Immature natural killer cell (primary cell): ENCODE results near the gene NME2. TPM values are rescaled to one million over a fixed set of nuclear protein-coding genes. Genes with fewer than 3 reads are reported as not detected.

Source experiments
- DNase-seq, 3 donors: peaks; one replicate each; pipeline ENCODE4 v3.0.0; 2022; ENCODE audit warnings: mixed read lengths in 1 of 3
- H3K27ac Mint-ChIP-seq, 6 donors: one replicate each; pipeline ENCODE4 v1.8.0; 2020; ENCODE audit warnings: mixed read lengths in 6 of 6, mild to moderate bottlenecking in 5 of 6, inconsistent platforms in 4 of 6, moderate library complexity in 3 of 6
- H3K27me3 Mint-ChIP-seq, 3 donors: one replicate each; pipeline ENCODE4 v1.8.0; 2020 to 2021; ENCODE audit warnings: low read depth in 3 of 3, mild to moderate bottlenecking in 3 of 3, mixed read lengths in 3 of 3, moderate library complexity in 3 of 3, inconsistent platforms in 1 of 3
- H3K36me3 Mint-ChIP-seq, 3 donors: one replicate each; pipeline ENCODE4 v1.8.0; 2020; ENCODE audit warnings: mixed read lengths in 3 of 3, inconsistent platforms in 2 of 3, mild to moderate bottlenecking in 2 of 3
- H3K4me1 Mint-ChIP-seq, 2 donors: one replicate each; pipeline ENCODE4 v1.8.0; 2020; ENCODE audit warnings: inconsistent platforms in 2 of 2, mild to moderate bottlenecking in 2 of 2, mixed read lengths in 2 of 2, moderate library complexity in 1 of 2
- H3K4me3 Mint-ChIP-seq, 5 donors: one replicate each; pipeline ENCODE4 v1.8.0; 2020; ENCODE audit warnings: mild to moderate bottlenecking in 5 of 5, mixed read lengths in 5 of 5, inconsistent platforms in 3 of 5, moderate library complexity in 3 of 5
- H3K9me3 Mint-ChIP-seq, 6 donors: one replicate each; pipeline ENCODE4 v1.8.0; 2020; ENCODE audit warnings: mild to moderate bottlenecking in 6 of 6, mixed read lengths in 6 of 6, inconsistent platforms in 4 of 6, moderate library complexity in 3 of 6
- polyA plus RNA-seq, 3 donors: library from polyadenylated mRNA; unstranded; fragments of 300-500 nt; fragmentation: Illumina TruSeq; gene quantifications; one replicate each; pipeline ENCODE4 v1.2.3, GENCODE V29; 2021

NME2 gene
- polyA plus RNA-seq, 3 donors from 2014 or later = 170 to 272 (median 223) TPM

- Mint-ChIP-seq H3K27me3 (peaks cover 0 to 5% (median 4%) of the 10 kb centered on the region in 3 donors), H3K4me3 (no peak overlapping the region), H3K27ac (no peak overlapping the region), H3K36me3 (no peaks in the 10 kb centered on the region), H3K9me3 (no peaks in the 10 kb centered on the region), H3K4me1 (no peaks in the 10 kb centered on the region)
- no peak for DNase-seq
Observed at GRCh38 chr17:51133365-51133764, 32.8 kb upstream of the NME2 start.

GRCh38 chr17:51135956-51136355, 30.3 kb upstream of the NME2 start:
- H3K4me1 Mint-ChIP-seq = no peaks in the 10 kb centered on the region
- H3K4me3 Mint-ChIP-seq = no peak overlapping the region
- H3K9me3 Mint-ChIP-seq = no peaks in the 10 kb centered on the region
- H3K36me3 Mint-ChIP-seq = no peaks in the 10 kb centered on the region
- no peak for DNase-seq
- peaks cover 0 to 6% (median 4%) of the 10 kb centered on the region in 3 donors for H3K27me3 Mint-ChIP-seq
- H3K27ac Mint-ChIP-seq = no peak overlapping the region

GRCh38 chr17:51142597-51142996, 23.6 kb upstream of the NME2 start:
- Mint-ChIP-seq H3K27ac (no peak overlapping the region), H3K4me3 (no peak overlapping the region), H3K4me1 (no peaks in the 10 kb centered on the region), H3K27me3 (peaks cover 0 to 6% (median 1%) of the 10 kb centered on the region in 3 donors), H3K9me3 (no peaks in the 10 kb centered on the region), H3K36me3 (no peaks in the 10 kb centered on the region)
- no peak for DNase-seq

GRCh38 chr17:51144266-51145022, 21.8 kb upstream of the NME2 start:
- peaks cover 0 to 5% (median 1%) of the 10 kb centered on the region in 3 donors for H3K27me3 Mint-ChIP-seq
- no peak overlapping the region for H3K4me3 Mint-ChIP-seq

GRCh38 chr17:51147650-51148049, 18.6 kb upstream of the NME2 start:
- Mint-ChIP-seq H3K27ac (no peak overlapping the region), H3K4me1 (no peaks in the 10 kb centered on the region), H3K9me3 (no peaks in the 10 kb centered on the region), H3K4me3 (no peak overlapping the region), H3K36me3 (no peaks in the 10 kb centered on the region), H3K27me3 (peaks cover 0 to 5% (median 1%) of the 10 kb centered on the region in 3 donors)
- no peak for DNase-seq

More at GRCh38 chr17:51144266-51145022, 21.8 kb upstream of the NME2 start:
- H3K9me3 Mint-ChIP-seq = no peaks in the 10 kb centered on the region
- H3K27ac Mint-ChIP-seq = no peak overlapping the region
- no peak for DNase-seq
- H3K36me3 Mint-ChIP-seq = no peaks in the 10 kb centered on the region
- H3K4me1 Mint-ChIP-seq = no peaks in the 10 kb centered on the region

- no peak for DNase-seq
- H3K4me3 Mint-ChIP-seq = no peak overlapping the region
- H3K9me3 Mint-ChIP-seq = no peaks in the 10 kb centered on the region
- no peaks in the 10 kb centered on the region for H3K4me1 Mint-ChIP-seq
- no peaks in the 10 kb centered on the region for H3K36me3 Mint-ChIP-seq
- H3K27me3 Mint-ChIP-seq = peaks cover 0 to 5% (median 0%) of the 10 kb centered on the region in 3 donors
- no peak overlapping the region for H3K27ac Mint-ChIP-seq
Observed at GRCh38 chr17:51149163-51149562, 17.0 kb upstream of the NME2 start.

GRCh38 chr17:51150932-51151331, 15.3 kb upstream of the NME2 start:
- Mint-ChIP-seq H3K27ac (no peak overlapping the region), H3K4me3 (no peak overlapping the region), H3K4me1 (no peaks in the 10 kb centered on the region), H3K36me3 (peaks cover 0 to under 1% (median 0%) of the 10 kb centered on the region in 3 donors), H3K9me3 (no peaks in the 10 kb centered on the region), H3K27me3 (peaks cover 0 to 5% (median 0%) of the 10 kb centered on the region in 3 donors)
- DNase-seq = no peak

GRCh38 chr17:51152766-51153209, 13.4 kb upstream of the NME2 start:
- no peaks in the 10 kb centered on the region for H3K4me1 Mint-ChIP-seq
- DNase-seq = no peak
- H3K27me3 Mint-ChIP-seq = peaks cover 0 to under 1% (median 0%) of the 10 kb centered on the region in 3 donors
- H3K36me3 Mint-ChIP-seq = peaks cover 4 to 6% (median 4%) of the 10 kb centered on the region in 3 donors
- H3K9me3 Mint-ChIP-seq = no peaks in the 10 kb centered on the region
- no peak overlapping the region for H3K4me3 Mint-ChIP-seq
- H3K27ac Mint-ChIP-seq = no peak overlapping the region

- Mint-ChIP-seq H3K4me3 (no peak within 1 kb of the TSS), H3K27ac (no peak within 1 kb of the TSS), H3K4me1 (no peaks in the 10 kb centered on the region)
Observed at GRCh38 chr17:51153210-51154072, 12.8 kb upstream of the NME2 start, which contains the start of gene NME1. TSS of gene NME1 (plus strand) at chr17:51153559. CDS start at chr17:51155655, 2,096 bp downstream.

GRCh38 chr17:51154176-51154575, 12.0 kb upstream of the NME2 start:
- Mint-ChIP-seq H3K27ac (no peak overlapping the region), H3K4me1 (no peaks in the 10 kb centered on the region), H3K4me3 (no peak overlapping the region), H3K9me3 (no peaks in the 10 kb centered on the region), H3K36me3 (peaks cover 4 to 6% (median 4%) of the 10 kb centered on the region in 3 donors), H3K27me3 (no peaks in the 10 kb centered on the region)
- no peak for DNase-seq

More at GRCh38 chr17:51153210-51154072, 12.8 kb upstream of the NME2 start, which contains the start of gene NME1:
- DNase-seq = peak; percentile 97 to 98 (median 97)
- Mint-ChIP-seq H3K36me3 (peaks cover 4 to 6% (median 4%) of the 10 kb centered on the region in 3 donors), H3K9me3 (no peaks in the 10 kb centered on the region), H3K27me3 (no peaks in the 10 kb centered on the region)

GRCh38 chr17:51155416-51155815, 10.8 kb upstream of the NME2 start:
- Mint-ChIP-seq H3K4me3 (peak overlapping the region in 3 of 5 donors; percentile 18 to 44 (median 19)), H3K27me3 (no peaks in the 10 kb centered on the region), H3K27ac (no peak overlapping the region), H3K36me3 (peaks cover 9 to 11% (median 11%) of the 10 kb centered on the region in 3 donors), H3K9me3 (no peaks in the 10 kb centered on the region), H3K4me1 (no peaks in the 10 kb centered on the region)
- no peak for DNase-seq

- Mint-ChIP-seq H3K36me3 (peaks cover 9 to 20% (median 17%) of the 10 kb centered on the region in 3 donors), H3K27me3 (no peaks in the 10 kb centered on the region), H3K4me1 (no peaks in the 10 kb centered on the region), H3K27ac (no peak overlapping the region), H3K9me3 (no peaks in the 10 kb centered on the region), H3K4me3 (no peak overlapping the region)
- no peak for DNase-seq
Observed at GRCh38 chr17:51159604-51160003, 6.6 kb upstream of the NME2 start.

- Mint-ChIP-seq H3K9me3 (no peaks in the 10 kb centered on the region), H3K4me1 (peaks cover 10 to 14% of the 10 kb centered on the region in 2 donors), H3K36me3 (peaks cover 9 to 20% (median 14%) of the 10 kb centered on the region in 3 donors), H3K4me3 (no peak overlapping the region), H3K27ac (peak overlapping the region in 1 of 6 donors; percentile 6), H3K27me3 (peaks cover 7 to 9% (median 8%) of the 10 kb centered on the region in 3 donors)
- no peak for DNase-seq
Observed at GRCh38 chr17:51161541-51161940, 4.7 kb upstream of the NME2 start.
